Measurements from ENCODE around the gene TOMM40.
A peak's percentile ranks its signal among the peaks of the same experiment; 100 is the strongest.

TOMM40 gene

GRCh38 chr19:44855606-44856005, 35.4 kb upstream of the TOMM40 start:
- TF ChIP-seq SIN3A (IDR thresholded peaks at IDR 0.05; ENCODE audit: borderline replicate concordance, insufficient read depth, low read length) = no peak
- no peak for TF ChIP-seq TAF1 (IDR thresholded peaks at IDR 0.05; ENCODE audit: borderline replicate concordance, insufficient read depth, low read length)
- TF ChIP-seq REST (IDR thresholded peaks at IDR 0.05; ENCODE audit: insufficient read depth in 1 of 2, low read depth in 2 of 2, low read length in 2 of 2) = no peak
- no peak for TF ChIP-seq POLR2AphosphoS5 (IDR thresholded peaks at IDR 0.05; ENCODE audit: low read depth, low read length)
- TF ChIP-seq FOXP2 (optimal IDR thresholded peaks at IDR 0.05; ENCODE audit: borderline replicate concordance, extremely low read depth, extremely low read length, insufficient read depth) = no peak

GRCh38 chr19:44856421-44857083, 34.5 kb upstream of the TOMM40 start:
- TF ChIP-seq SIN3A (IDR thresholded peaks at IDR 0.05; ENCODE audit: borderline replicate concordance, insufficient read depth, low read length) = peak; percentile 93; the same call in 1 of the 2 replicates
- no peak for TF ChIP-seq TAF1 (IDR thresholded peaks at IDR 0.05; ENCODE audit: borderline replicate concordance, insufficient read depth, low read length)
- peak in 1 of 2 experiments; percentile 71; a peak in 1 of 4 replicates for TF ChIP-seq REST (IDR thresholded peaks at IDR 0.05; ENCODE audit: insufficient read depth in 1 of 2, low read depth in 2 of 2, low read length in 2 of 2)

- TF ChIP-seq SIN3A (IDR thresholded peaks at IDR 0.05; ENCODE audit: borderline replicate concordance, insufficient read depth, low read length) (no peak), TAF1 (IDR thresholded peaks at IDR 0.05; ENCODE audit: borderline replicate concordance, insufficient read depth, low read length) (no peak), POLR2AphosphoS5 (IDR thresholded peaks at IDR 0.05; ENCODE audit: low read depth, low read length) (no peak), FOXP2 (optimal IDR thresholded peaks at IDR 0.05; ENCODE audit: borderline replicate concordance, extremely low read depth, extremely low read length, insufficient read depth) (no peak), REST (IDR thresholded peaks at IDR 0.05; ENCODE audit: insufficient read depth in 1 of 2, low read depth in 2 of 2, low read length in 2 of 2) (no peak)
These were observed 33.2 kb upstream of the TOMM40 start for GRCh38 chr19:44857837-44858236.

- TF ChIP-seq POLR2AphosphoS5 (IDR thresholded peaks at IDR 0.05; ENCODE audit: low read depth, low read length) (no peak), FOXP2 (optimal IDR thresholded peaks at IDR 0.05; ENCODE audit: borderline replicate concordance, extremely low read depth, extremely low read length, insufficient read depth) (no peak), TAF1 (IDR thresholded peaks at IDR 0.05; ENCODE audit: borderline replicate concordance, insufficient read depth, low read length) (no peak), REST (IDR thresholded peaks at IDR 0.05; ENCODE audit: insufficient read depth in 1 of 2, low read depth in 2 of 2, low read length in 2 of 2) (no peak), SIN3A (IDR thresholded peaks at IDR 0.05; ENCODE audit: borderline replicate concordance, insufficient read depth, low read length) (no peak)
These were observed 27.1 kb upstream of the TOMM40 start for GRCh38 chr19:44863990-44864389.
